ENCODE results near the gene ADD3.

DNA sequence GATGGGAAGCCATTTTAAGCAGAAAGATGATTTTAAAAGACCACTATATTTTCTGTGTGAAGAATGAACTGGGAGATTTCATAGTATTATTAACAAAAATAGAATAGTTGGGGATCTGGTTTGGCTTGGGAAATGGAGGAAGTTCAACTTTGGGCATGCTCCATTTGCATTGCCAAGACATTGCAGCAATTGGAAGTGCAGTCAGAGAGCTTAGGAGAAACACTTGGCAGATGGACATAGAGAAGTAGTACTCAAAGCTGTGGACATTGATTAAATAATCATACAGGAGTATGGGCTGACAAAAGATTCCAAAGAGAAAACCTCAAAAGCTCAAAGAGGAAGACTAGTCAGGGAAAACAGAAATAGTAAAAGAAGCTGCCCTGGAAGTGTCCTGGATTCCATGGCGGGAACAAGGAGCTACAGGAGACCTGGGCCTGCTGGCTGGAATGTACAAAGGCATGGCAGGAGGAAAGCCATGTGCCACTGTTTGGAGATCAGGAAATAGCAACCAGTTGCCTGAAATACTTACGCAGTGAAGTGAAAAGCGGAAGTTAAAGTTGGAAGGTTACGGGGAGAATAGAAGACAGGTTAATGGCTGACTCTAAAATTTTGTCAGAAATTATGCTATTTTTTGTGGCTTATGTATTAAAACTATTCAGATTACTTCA lies 106.0 kb downstream of the ADD3 start:
- TF ChIP-seq, protein P1, sequence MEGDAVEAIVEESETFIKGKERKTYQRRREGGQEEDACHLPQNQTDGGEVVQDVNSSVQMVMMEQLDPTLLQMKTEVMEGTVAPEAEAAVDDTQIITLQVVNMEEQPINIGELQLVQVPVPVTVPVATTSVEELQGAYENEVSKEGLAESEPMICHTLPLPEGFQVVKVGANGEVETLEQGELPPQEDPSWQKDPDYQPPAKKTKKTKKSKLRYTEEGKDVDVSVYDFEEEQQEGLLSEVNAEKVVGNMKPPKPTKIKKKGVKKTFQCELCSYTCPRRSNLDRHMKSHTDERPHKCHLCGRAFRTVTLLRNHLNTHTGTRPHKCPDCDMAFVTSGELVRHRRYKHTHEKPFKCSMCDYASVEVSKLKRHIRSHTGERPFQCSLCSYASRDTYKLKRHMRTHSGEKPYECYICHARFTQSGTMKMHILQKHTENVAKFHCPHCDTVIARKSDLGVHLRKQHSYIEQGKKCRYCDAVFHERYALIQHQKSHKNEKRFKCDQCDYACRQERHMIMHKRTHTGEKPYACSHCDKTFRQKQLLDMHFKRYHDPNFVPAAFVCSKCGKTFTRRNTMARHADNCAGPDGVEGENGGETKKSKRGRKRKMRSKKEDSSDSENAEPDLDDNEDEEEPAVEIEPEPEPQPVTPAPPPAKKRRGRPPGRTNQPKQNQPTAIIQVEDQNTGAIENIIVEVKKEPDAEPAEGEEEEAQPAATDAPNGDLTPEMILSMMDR (conservative IDR thresholded peaks at IDR 0.05; ENCODE audit: low read length): no peak
- TF ChIP-seq EZH2phosphoT487 (IDR thresholded peaks at IDR 0.05; ENCODE audit: borderline replicate concordance): no peak
